Activated naive CD8-positive, alpha-beta T cell treated with anti-CD3 and anti-CD28 coated beads, Interleukin-2, amount 10 ng/mL, durations not matched to agents 7 days and 5 days (primary cell): ENCODE data around the gene SLC10A7. TPM values are rescaled to one million over a fixed set of nuclear protein-coding genes. Genes with fewer than 3 reads are reported as not detected.

Experiments
- ATAC-seq: fragments of 150-1000 bp; cut with Tn5 transposase; one replicate; pipeline ENCODE4 v1.10.0; 2021; ENCODE audit warnings: low read depth, moderate library complexity
- POLR2A ChIA-PET: fragments of 350-600 bp; sonication (Branson Sonifier 250); formaldehyde crosslinking; loops from one replicate; lab custom pipeline; 2021; ENCODE audit warnings: antibody characterized with exemption; lab: Charles Lee
- DNase-seq: peaks from one replicate; pipeline ENCODE4 v3.0.0; 2021
- H3K27ac Mint-ChIP-seq: one replicate; pipeline ENCODE4 v1.8.0; 2022; ENCODE audit warnings: mild to moderate bottlenecking, mixed read lengths
- H3K27me3 Mint-ChIP-seq: one replicate; pipeline ENCODE4 v1.8.0; 2022; ENCODE audit warnings: mild to moderate bottlenecking, moderate library complexity, mixed read lengths
- H3K36me3 Mint-ChIP-seq: one replicate; pipeline ENCODE4 v1.8.0; 2021; ENCODE audit warnings: mild to moderate bottlenecking, mixed read lengths
- H3K4me1 Mint-ChIP-seq: one replicate; pipeline ENCODE4 v1.8.0; 2021; ENCODE audit warnings: mixed read lengths
- H3K4me3 Mint-ChIP-seq: one replicate; pipeline ENCODE4 v1.8.0; 2022; ENCODE audit warnings: mild to moderate bottlenecking, moderate library complexity, mixed read lengths
- H3K9me3 Mint-ChIP-seq: one replicate; pipeline ENCODE4 v1.8.0; 2021; ENCODE audit warnings: mixed read lengths
- total RNA-seq, 2 experiments: library from RNA; stranded (reverse); gene quantifications; one replicate each; pipeline ENCODE4 v1.2.3, GENCODE V29; 2021

Gene SLC10A7, protein sequence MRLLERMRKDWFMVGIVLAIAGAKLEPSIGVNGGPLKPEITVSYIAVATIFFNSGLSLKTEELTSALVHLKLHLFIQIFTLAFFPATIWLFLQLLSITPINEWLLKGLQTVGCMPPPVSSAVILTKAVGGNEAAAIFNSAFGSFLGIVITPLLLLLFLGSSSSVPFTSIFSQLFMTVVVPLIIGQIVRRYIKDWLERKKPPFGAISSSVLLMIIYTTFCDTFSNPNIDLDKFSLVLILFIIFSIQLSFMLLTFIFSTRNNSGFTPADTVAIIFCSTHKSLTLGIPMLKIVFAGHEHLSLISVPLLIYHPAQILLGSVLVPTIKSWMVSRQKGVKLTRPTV
- total RNA-seq: 10 to 100 TPM; 19.5 to 19.7 TPM

DNA sequence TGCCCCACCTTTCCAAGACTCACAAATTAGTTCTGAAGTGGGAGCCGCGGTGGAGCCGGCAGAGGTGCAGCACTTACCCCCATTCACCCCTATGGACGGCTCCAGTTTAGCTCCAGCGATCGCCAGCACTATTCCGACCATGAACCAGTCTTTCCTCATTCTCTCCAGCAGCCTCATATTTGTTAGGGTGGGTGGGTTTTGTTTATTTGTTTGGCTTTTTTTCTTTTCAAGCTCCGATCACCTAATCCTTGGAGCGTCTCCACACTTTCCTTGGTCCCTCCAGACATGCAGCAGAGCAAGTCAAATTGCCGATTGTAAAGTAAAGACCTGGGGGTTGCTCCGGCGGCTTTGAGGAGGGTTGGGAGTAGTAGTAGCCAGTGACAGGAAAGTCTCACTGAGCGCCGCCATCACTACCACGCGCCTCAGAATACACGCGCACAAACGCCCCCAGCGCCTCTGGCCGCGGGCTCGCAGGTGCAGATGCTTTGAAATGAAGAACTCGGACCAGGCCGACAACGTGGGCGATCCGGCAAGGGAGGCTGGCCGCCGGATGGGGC, at the start of gene SLC10A7:
Gene SLC10A7, minus strand, starts transcription at position 400 of the 557 bp plus-strand sequence. Its CDS starts 223 bp downstream, at position 177.
- H3K4me3 Mint-ChIP-seq: no peak within 1 kb of the TSS
- POLR2A ChIA-PET: interaction anchor here (0.9 kb wide), 1 partner anchor 32 kb away, joined by 3 read pairs; no protein-coding TSS in a partner anchor
- H3K27me3 Mint-ChIP-seq: no peaks in the 10 kb centered on the region
- H3K36me3 Mint-ChIP-seq: peaks cover 4% of the 10 kb centered on the region
- no peaks in the 10 kb centered on the region for H3K9me3 Mint-ChIP-seq
- ATAC-seq: peak; percentile 79
- H3K4me1 Mint-ChIP-seq: peaks cover 15% of the 10 kb centered on the region
- DNase-seq: peak; percentile 78
- H3K27ac Mint-ChIP-seq: no peak within 1 kb of the TSS

- no peaks in the 10 kb centered on the region for H3K9me3 Mint-ChIP-seq
- no peaks in the 10 kb centered on the region for H3K4me1 Mint-ChIP-seq
- H3K4me3 Mint-ChIP-seq: no peak overlapping the region
- no peak for ATAC-seq
- POLR2A ChIA-PET: no interaction called here
- no peaks in the 10 kb centered on the region for H3K36me3 Mint-ChIP-seq
- H3K27me3 Mint-ChIP-seq: peaks cover 8% of the 10 kb centered on the region
- H3K27ac Mint-ChIP-seq: no peak overlapping the region
- DNase-seq: no peak
Measured at GRCh38 chr4:146567396-146567795, 45.7 kb upstream of the SLC10A7 start.

- H3K36me3 Mint-ChIP-seq: no peaks in the 10 kb centered on the region
- H3K4me3 Mint-ChIP-seq: no peak overlapping the region
- DNase-seq (no peak), ATAC-seq (no peak)
- no peaks in the 10 kb centered on the region for H3K9me3 Mint-ChIP-seq
- no peaks in the 10 kb centered on the region for H3K4me1 Mint-ChIP-seq
- no peak overlapping the region for H3K27ac Mint-ChIP-seq
- POLR2A ChIA-PET: no interaction called here
- peaks cover 8% of the 10 kb centered on the region for H3K27me3 Mint-ChIP-seq
Measured at GRCh38 chr4:146564492-146564891, 42.8 kb upstream of the SLC10A7 start.

- no peak for DNase-seq
- Mint-ChIP-seq H3K27me3 (no peaks in the 10 kb centered on the region), H3K36me3 (no peaks in the 10 kb centered on the region), H3K4me1 (no peaks in the 10 kb centered on the region), H3K4me3 (no peak overlapping the region), H3K27ac (no peak overlapping the region), H3K9me3 (peaks cover 1% of the 10 kb centered on the region)
- ATAC-seq: no peak
- POLR2A ChIA-PET: no interaction called here
Measured at GRCh38 chr4:146550161-146550560, 28.4 kb upstream of the SLC10A7 start.

DNA sequence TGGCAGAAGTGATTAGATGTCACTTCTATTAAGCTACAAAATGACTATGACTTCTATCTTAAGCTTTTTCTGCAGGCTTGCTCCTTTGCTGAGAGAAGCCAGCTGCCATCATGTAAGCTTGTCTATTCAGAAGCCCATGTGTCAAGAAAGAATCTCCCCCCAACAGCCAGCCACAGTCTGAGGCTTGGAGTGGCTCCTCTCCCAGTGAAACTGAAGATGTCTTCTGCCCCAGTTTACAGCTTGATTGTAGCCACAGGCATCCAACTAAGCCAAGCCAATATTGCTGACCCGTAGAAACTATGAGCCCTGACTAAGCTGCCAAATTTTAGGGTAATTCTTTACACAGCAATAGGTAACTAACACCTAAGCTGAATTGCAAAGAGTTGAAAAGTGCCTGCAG, 26.7 kb upstream of the SLC10A7 start:
- no peak overlapping the region for H3K27ac Mint-ChIP-seq
- no peak for DNase-seq
- ATAC-seq: no peak
- H3K4me3 Mint-ChIP-seq: no peak overlapping the region
- no peaks in the 10 kb centered on the region for H3K4me1 Mint-ChIP-seq
- peaks cover 3% of the 10 kb centered on the region for H3K9me3 Mint-ChIP-seq
- POLR2A ChIA-PET: interaction anchor here (0.7 kb wide), 1 partner anchor 28 kb away, joined by 5 read pairs; no protein-coding TSS in a partner anchor
- H3K36me3 Mint-ChIP-seq: no peaks in the 10 kb centered on the region
- H3K27me3 Mint-ChIP-seq: peaks cover 2% of the 10 kb centered on the region

DNA sequence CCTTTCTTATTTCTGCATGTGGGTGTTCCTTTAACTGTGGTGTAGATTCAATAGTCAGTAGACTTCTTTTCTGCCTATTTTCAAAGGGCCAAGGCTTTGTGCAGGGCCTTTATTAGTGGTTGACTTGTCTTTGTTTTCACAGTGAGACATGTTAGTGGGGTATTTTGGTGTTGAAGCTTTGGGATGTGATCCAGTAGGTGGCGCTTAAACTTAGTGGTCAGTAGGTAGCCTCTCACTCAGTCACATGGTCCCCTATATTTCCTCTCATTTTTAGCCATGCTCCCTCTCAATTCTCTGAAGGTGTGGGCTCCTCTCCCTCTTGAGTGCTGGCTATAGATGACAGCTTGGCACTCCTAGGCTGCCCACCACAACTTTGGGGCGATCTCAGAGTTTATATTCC, 23.4 kb upstream of the SLC10A7 start:
- no peak overlapping the region for H3K4me3 Mint-ChIP-seq
- H3K4me1 Mint-ChIP-seq: no peaks in the 10 kb centered on the region
- no peak for ATAC-seq
- DNase-seq: no peak
- H3K27me3 Mint-ChIP-seq: peaks cover 16% of the 10 kb centered on the region
- POLR2A ChIA-PET: no interaction called here
- no peaks in the 10 kb centered on the region for H3K36me3 Mint-ChIP-seq
- H3K9me3 Mint-ChIP-seq: peaks cover 7% of the 10 kb centered on the region
- no peak overlapping the region for H3K27ac Mint-ChIP-seq

DNA sequence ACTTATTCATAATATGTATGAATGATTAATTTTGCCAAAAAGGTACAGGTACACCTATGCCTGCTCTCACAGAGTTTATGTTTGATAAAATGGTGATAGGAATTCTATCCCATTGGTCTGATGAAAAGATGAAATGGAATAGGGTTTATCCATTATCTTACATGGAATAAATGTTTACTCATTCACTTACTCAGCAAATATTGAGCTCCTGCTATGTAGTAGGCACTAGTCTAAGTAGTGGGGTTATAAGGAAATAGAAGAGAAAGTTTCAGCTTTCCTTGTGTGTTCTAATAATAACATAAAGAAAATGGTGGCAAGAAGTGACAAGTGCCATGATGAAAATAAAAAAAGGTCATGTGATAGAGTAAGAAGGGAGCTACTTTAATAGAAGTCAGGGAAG, 12.4 kb upstream of the SLC10A7 start:
- H3K4me3 Mint-ChIP-seq: no peak overlapping the region
- H3K27ac Mint-ChIP-seq: no peak overlapping the region
- no peaks in the 10 kb centered on the region for H3K36me3 Mint-ChIP-seq
- DNase-seq (no peak), ATAC-seq (no peak)
- POLR2A ChIA-PET: no interaction called here
- peaks cover 7% of the 10 kb centered on the region for H3K27me3 Mint-ChIP-seq
- no peaks in the 10 kb centered on the region for H3K4me1 Mint-ChIP-seq
- H3K9me3 Mint-ChIP-seq: peaks cover 11% of the 10 kb centered on the region

DNA sequence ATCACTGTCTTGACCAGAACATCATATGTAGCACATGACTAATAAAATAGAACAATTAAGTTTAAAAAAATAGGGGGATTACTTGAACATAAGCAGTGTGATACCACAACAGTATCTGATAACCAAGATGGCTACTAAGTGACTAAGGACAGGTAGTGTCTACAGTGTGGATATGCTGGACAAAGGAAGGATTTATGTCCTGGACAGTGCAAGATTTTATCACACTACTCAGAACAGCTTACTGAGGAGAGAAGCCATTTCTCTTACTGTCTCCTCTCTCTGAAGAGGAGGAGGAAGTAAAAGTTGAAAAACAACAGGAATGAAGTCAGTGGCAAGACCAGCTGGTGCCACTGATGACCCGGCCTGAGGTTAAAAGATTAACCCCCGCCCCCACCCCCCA, 4.0 kb upstream of the SLC10A7 start:
- ATAC-seq: no peak
- POLR2A ChIA-PET: no interaction called here
- peaks cover 4% of the 10 kb centered on the region for H3K27me3 Mint-ChIP-seq
- H3K36me3 Mint-ChIP-seq: peaks cover 5% of the 10 kb centered on the region
- H3K27ac Mint-ChIP-seq: no peak overlapping the region
- no peak overlapping the region for H3K4me3 Mint-ChIP-seq
- H3K4me1 Mint-ChIP-seq: peaks cover 10% of the 10 kb centered on the region
- no peak for DNase-seq
- peaks cover 3% of the 10 kb centered on the region for H3K9me3 Mint-ChIP-seq

DNA sequence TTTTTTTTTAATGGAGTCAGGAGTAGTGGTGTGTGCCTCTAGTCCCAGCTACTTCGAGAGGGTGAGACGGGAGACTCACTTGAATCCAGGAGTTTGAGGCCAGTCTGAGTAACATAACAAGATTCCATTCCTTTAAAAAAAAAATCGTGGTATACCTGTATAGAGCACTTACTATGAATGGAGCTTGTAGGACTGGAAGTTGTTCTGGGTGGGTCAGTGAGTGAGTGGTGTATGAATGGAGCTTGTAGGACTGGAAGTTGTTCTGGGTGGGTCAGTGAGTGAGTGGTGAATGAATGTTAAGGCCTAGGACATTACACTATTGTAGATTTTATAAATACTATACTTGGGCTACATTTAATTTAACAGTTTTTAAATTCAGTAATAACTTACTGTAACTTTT, 2.9 kb upstream of the SLC10A7 start:
- Mint-ChIP-seq H3K36me3 (peaks cover 5% of the 10 kb centered on the region), H3K4me1 (peaks cover 10% of the 10 kb centered on the region), H3K27ac (no peak overlapping the region), H3K9me3 (no peaks in the 10 kb centered on the region), H3K27me3 (no peaks in the 10 kb centered on the region), H3K4me3 (no peak overlapping the region)
- no peak for ATAC-seq
- no peak for DNase-seq
- POLR2A ChIA-PET: no interaction called here

DNA sequence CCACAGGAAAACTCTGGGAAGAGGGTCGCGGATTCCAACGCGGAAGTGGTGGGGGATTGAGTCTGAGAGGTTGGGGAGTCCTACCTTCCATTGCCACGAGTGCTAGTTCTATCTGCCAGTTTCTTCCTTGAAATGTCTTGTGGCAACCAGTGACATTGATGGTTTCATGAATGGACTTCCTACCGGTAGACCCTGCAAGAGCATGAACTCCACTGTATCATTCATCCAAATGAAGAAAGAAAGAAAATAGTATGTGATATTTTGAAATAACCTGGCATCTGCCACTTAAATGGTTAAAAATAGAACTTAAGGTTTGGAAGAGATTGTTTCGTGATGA, 1.1 kb upstream of the SLC10A7 start:
- Mint-ChIP-seq H3K27ac (no peak overlapping the region), H3K27me3 (no peaks in the 10 kb centered on the region), H3K4me1 (peaks cover 15% of the 10 kb centered on the region), H3K36me3 (peaks cover 5% of the 10 kb centered on the region), H3K9me3 (no peaks in the 10 kb centered on the region), H3K4me3 (no peak overlapping the region)
- ATAC-seq (peak; percentile 18), DNase-seq (no peak)
- POLR2A ChIA-PET: no interaction called here

GRCh38 chr4:146522098-146522868, 543 bp upstream of the SLC10A7 start:
- Mint-ChIP-seq H3K4me1 (peaks cover 15% of the 10 kb centered on the region), H3K36me3 (peaks cover 5% of the 10 kb centered on the region), H3K27ac (no peak overlapping the region), H3K4me3 (no peak overlapping the region), H3K27me3 (no peaks in the 10 kb centered on the region), H3K9me3 (no peaks in the 10 kb centered on the region)
- ATAC-seq: peak; percentile 80
- peak; percentile 84 for DNase-seq
- POLR2A ChIA-PET: interaction anchor here (0.9 kb wide), 1 partner anchor 33 kb away, joined by 3 read pairs; no protein-coding TSS in a partner anchor

DNA sequence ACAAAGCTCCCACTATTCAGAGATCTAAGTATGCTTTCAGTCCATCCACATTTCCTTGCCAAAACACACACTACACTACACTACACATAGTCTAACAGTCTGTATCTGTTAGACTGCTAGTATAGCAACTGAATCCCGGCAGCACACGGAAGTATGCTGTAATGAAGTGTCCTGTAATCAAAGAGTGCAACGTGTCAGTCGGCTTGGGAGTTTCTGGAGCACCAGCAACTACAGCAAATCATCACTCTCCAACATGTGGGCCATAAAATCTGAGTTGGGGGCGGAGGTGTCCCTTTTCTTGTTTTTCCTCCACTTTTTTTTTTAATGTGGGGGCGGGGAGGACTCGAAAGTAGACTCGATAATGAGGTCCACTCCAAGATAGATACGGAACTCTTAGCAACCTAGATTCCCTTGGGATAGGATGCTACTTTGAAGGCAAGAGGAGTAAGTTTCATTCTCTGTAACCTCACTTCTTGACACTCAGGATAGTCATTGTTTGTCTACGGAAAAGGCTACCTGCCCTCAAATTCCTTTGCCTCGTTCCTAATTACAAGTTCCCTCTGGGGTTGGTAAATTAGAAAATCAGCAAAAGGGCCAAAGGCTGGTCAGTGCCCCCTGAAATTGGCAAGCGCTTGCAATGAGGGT, 722 bp downstream of the SLC10A7 start:
- H3K9me3 Mint-ChIP-seq: no peaks in the 10 kb centered on the region
- no peaks in the 10 kb centered on the region for H3K27me3 Mint-ChIP-seq
- peaks cover 15% of the 10 kb centered on the region for H3K4me1 Mint-ChIP-seq
- H3K27ac Mint-ChIP-seq: no peak overlapping the region
- H3K36me3 Mint-ChIP-seq: peaks cover 4% of the 10 kb centered on the region
- ATAC-seq (peak; percentile 57), DNase-seq (peak; percentile 27)
- no peak overlapping the region for H3K4me3 Mint-ChIP-seq
- POLR2A ChIA-PET: no interaction called here

DNA sequence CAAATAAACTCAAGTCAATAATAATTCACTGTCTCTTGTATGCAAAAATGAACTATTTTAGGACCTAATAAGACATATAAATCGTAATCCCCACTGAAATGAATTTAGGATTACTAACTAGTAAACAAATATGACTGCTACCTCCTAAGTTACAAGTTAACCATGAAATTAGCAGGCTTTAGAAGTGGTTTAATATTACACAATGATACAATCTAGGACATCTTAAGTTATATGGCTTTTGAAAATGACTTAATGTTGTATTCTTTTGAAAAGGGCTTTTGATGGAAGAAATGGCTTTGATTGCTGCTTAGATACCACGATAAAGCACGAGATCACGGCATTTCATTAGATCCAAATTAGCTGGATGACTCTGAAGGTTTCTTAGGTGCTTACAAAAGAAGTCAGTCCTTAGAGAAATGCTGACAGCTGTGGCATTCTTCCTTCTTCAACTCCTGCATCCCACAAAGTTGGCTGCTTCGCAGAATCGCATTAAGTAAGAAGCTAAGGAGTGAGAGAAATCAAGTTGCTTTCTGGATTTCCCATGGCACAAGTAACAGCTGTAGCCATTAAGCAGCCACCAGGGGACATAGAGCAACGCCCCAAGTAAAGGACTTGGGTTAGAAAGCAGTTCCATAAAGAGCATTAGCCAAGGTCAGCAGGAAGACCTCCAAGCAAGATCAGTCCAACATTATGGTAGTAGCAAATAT, 6.9 kb downstream of the SLC10A7 start:
- POLR2A ChIA-PET: no interaction called here
- H3K27ac Mint-ChIP-seq: no peak overlapping the region
- H3K4me1 Mint-ChIP-seq: peaks cover 10% of the 10 kb centered on the region
- no peaks in the 10 kb centered on the region for H3K27me3 Mint-ChIP-seq
- no peaks in the 10 kb centered on the region for H3K9me3 Mint-ChIP-seq
- H3K36me3 Mint-ChIP-seq: peaks cover 11% of the 10 kb centered on the region
- no peak for DNase-seq
- no peak for ATAC-seq
- H3K4me3 Mint-ChIP-seq: no peak overlapping the region
